Measurements from ENCODE around the gene ANO5.

- TF ChIP-seq CTCF (conservative IDR thresholded peaks at IDR 0.05 in 1 of 2, IDR thresholded peaks at IDR 0.05 in 1 of 2; ENCODE audit: low read depth in 1 of 2, low read length in 2 of 2) = no peak
- no peak for TF ChIP-seq EZH2 (IDR thresholded peaks at IDR 0.05; ENCODE audit: low read length, missing control alignments)
Observed at GRCh38 chr11:22273781-22274180, 80.9 kb downstream of the ANO5 start.

Measured in fibroblast of lung (primary cell).